T-helper 1 cell treated with Interleukin-12 subunit alpha and Interleukin-12 subunit beta and Interleukin-4 antibody, amounts not matched to agents 30 μg/mL and 1 μg/mL, for 36 hours (primary cell): ENCODE data around the gene CLIC6.

Experiments used
- H3K27ac Mint-ChIP-seq: one replicate; pipeline ENCODE4 v1.8.0; 2021; ENCODE audit warnings: mild to moderate bottlenecking, mixed read lengths
- H3K27me3 Mint-ChIP-seq: one replicate; pipeline ENCODE4 v1.8.0; 2021; ENCODE audit warnings: low read depth, mixed read lengths
- H3K36me3 Mint-ChIP-seq: one replicate; pipeline ENCODE4 v1.8.0; 2021; ENCODE audit warnings: low read depth, mixed read lengths
- H3K4me1 Mint-ChIP-seq: one replicate; pipeline ENCODE4 v1.8.0; 2021; ENCODE audit warnings: low read depth, mixed read lengths
- H3K4me3 Mint-ChIP-seq: one replicate; pipeline ENCODE4 v1.8.0; 2021; ENCODE audit warnings: mild to moderate bottlenecking, moderate library complexity, mixed read lengths
- H3K9me3 Mint-ChIP-seq: one replicate; pipeline ENCODE4 v1.8.0; 2021; ENCODE audit warnings: mixed read lengths

The CLIC6 gene

GRCh38 chr21:34692458-34693020 lies 23.7 kb downstream of the CLIC6 start:
- Mint-ChIP-seq H3K4me3 (no peak overlapping the region), H3K9me3 (peaks cover 4% of the 10 kb centered on the region), H3K4me1 (peaks cover 11% of the 10 kb centered on the region), H3K36me3 (peaks cover 2% of the 10 kb centered on the region), H3K27ac (no peak overlapping the region), H3K27me3 (peaks cover 49% of the 10 kb centered on the region)

- Mint-ChIP-seq H3K36me3 (peaks cover 2% of the 10 kb centered on the region), H3K27me3 (peaks cover 46% of the 10 kb centered on the region), H3K4me1 (peaks cover 11% of the 10 kb centered on the region), H3K9me3 (peaks cover 4% of the 10 kb centered on the region), H3K27ac (no peak overlapping the region), H3K4me3 (no peak overlapping the region)
Measured at GRCh38 chr21:34693192-34693810, 24.5 kb downstream of the CLIC6 start.

- Mint-ChIP-seq H3K27ac (no peak overlapping the region), H3K4me3 (no peak overlapping the region), H3K36me3 (peaks cover 2% of the 10 kb centered on the region), H3K4me1 (peaks cover 11% of the 10 kb centered on the region), H3K9me3 (peaks cover 4% of the 10 kb centered on the region), H3K27me3 (peaks cover 28% of the 10 kb centered on the region)
Measured at GRCh38 chr21:34695434-34695833, 26.6 kb downstream of the CLIC6 start.

DNA sequence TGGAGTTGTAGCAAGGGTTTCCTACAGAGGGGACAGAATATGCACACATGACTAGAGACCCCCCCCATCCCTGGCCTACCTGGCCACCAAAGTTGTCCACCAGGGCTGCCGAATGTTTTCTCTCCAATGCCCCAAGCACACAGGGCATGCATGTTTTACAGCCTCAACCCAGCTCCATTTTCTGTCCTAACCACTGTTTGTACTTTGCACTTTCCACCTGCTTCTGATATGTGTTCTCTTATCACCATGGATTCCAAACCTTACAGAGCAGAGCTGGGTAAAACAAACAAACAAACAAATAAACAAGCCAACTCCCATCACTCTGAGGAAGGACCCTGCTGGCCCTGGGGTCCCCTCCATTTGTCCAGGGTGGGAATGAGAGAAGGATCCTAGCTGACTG lies 27.3 kb downstream of the CLIC6 start:
- Mint-ChIP-seq H3K9me3 (peaks cover 4% of the 10 kb centered on the region), H3K4me3 (no peak overlapping the region), H3K36me3 (peaks cover 2% of the 10 kb centered on the region), H3K27me3 (peaks cover 31% of the 10 kb centered on the region), H3K4me1 (peaks cover 11% of the 10 kb centered on the region), H3K27ac (no peak overlapping the region)

DNA sequence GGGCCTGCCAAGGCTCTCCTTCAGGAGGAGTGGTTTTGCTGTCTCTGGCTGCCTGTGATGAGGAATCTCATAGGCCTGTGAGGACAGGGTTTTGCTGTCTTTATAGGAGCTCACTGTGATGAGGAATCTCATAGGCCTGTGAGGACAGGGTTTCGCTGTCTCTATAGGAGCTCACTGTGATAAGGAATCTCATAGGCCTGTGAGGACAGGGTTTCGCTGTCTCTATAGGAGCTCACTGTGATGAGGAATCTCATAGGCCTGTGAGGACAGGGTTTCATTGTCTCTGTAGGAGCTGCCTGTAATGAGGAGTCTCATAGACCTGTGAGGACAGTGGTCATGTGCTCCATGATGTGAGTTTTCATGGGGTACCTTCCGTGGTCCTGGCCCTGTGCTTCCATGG lies 29.0 kb downstream of the CLIC6 start:
- peaks cover 11% of the 10 kb centered on the region for H3K4me1 Mint-ChIP-seq
- peaks cover 2% of the 10 kb centered on the region for H3K36me3 Mint-ChIP-seq
- H3K27ac Mint-ChIP-seq, result no peak overlapping the region
- H3K9me3 Mint-ChIP-seq, result peaks cover 4% of the 10 kb centered on the region
- no peak overlapping the region for H3K4me3 Mint-ChIP-seq
- peaks cover 17% of the 10 kb centered on the region for H3K27me3 Mint-ChIP-seq

GRCh38 chr21:34698270-34699015 lies 29.6 kb downstream of the CLIC6 start:
- no peak overlapping the region for H3K4me3 Mint-ChIP-seq
- H3K36me3 Mint-ChIP-seq, result peaks cover 2% of the 10 kb centered on the region
- peaks cover 9% of the 10 kb centered on the region for H3K4me1 Mint-ChIP-seq
- H3K27ac Mint-ChIP-seq, result no peak overlapping the region
- H3K9me3 Mint-ChIP-seq, result peaks cover 4% of the 10 kb centered on the region
- H3K27me3 Mint-ChIP-seq, result peaks cover 11% of the 10 kb centered on the region

GRCh38 chr21:34700605-34701004 lies 31.8 kb downstream of the CLIC6 start:
- H3K4me3 Mint-ChIP-seq, result no peak overlapping the region
- H3K27me3 Mint-ChIP-seq, result peaks cover 13% of the 10 kb centered on the region
- H3K4me1 Mint-ChIP-seq, result peaks cover 3% of the 10 kb centered on the region
- H3K9me3 Mint-ChIP-seq, result no peaks in the 10 kb centered on the region
- no peaks in the 10 kb centered on the region for H3K36me3 Mint-ChIP-seq
- H3K27ac Mint-ChIP-seq, result no peak overlapping the region

DNA sequence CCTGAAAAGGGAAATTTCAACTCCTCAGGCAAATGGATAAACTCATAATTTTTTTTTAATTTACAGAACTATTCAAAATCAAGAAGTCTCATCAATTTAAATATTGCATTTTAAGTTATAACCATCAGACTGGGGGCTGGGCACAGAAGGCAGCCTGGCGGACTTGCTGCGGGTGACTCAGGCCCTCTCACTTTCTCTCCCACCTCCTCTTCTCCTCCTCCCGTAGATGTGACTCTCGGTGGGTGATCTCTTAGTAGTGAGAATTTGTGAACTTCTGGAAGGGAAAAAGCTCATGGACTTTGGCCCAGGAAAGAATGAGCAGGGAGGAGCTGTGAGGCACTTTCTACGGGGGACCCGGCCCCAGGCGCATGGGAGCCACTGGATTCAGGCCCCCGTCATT lies 32.9 kb downstream of the CLIC6 start:
- Mint-ChIP-seq H3K4me3 (no peak overlapping the region), H3K36me3 (no peaks in the 10 kb centered on the region), H3K4me1 (peaks cover 4% of the 10 kb centered on the region), H3K27me3 (peaks cover 13% of the 10 kb centered on the region), H3K27ac (no peak overlapping the region), H3K9me3 (no peaks in the 10 kb centered on the region)

GRCh38 chr21:34702341-34703170 lies 33.8 kb downstream of the CLIC6 start:
- Mint-ChIP-seq H3K4me3 (no peak overlapping the region), H3K4me1 (peaks cover 10% of the 10 kb centered on the region), H3K36me3 (no peaks in the 10 kb centered on the region), H3K27ac (no peak overlapping the region), H3K27me3 (peaks cover 13% of the 10 kb centered on the region), H3K9me3 (no peaks in the 10 kb centered on the region)

- Mint-ChIP-seq H3K9me3 (no peaks in the 10 kb centered on the region), H3K36me3 (no peaks in the 10 kb centered on the region), H3K27ac (no peak overlapping the region), H3K4me1 (peaks cover 17% of the 10 kb centered on the region), H3K27me3 (peaks cover 16% of the 10 kb centered on the region), H3K4me3 (no peak overlapping the region)
Measured at GRCh38 chr21:34703571-34703970, 34.8 kb downstream of the CLIC6 start.

DNA sequence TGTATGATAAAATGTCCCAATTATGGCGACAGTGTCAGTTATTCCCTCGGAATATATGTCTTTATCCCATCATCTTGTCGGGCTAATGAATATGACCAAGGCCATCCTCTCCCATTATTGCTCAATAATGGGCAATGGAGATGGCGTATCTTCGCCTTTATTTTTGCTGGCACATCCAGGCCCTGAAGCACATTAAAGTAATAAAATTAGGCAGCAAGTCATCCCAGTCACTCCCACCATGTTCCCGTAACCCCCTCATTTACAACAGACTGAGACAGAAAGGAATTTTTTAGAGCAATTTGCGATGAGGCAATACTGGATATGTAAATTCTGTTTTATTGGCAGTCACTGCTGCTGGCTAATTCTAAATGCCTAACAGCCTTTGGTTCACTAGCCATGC lies 35.3 kb downstream of the CLIC6 start:
- no peaks in the 10 kb centered on the region for H3K9me3 Mint-ChIP-seq
- no peaks in the 10 kb centered on the region for H3K36me3 Mint-ChIP-seq
- no peak overlapping the region for H3K27ac Mint-ChIP-seq
- H3K27me3 Mint-ChIP-seq, result peaks cover 16% of the 10 kb centered on the region
- H3K4me3 Mint-ChIP-seq, result no peak overlapping the region
- H3K4me1 Mint-ChIP-seq, result peaks cover 17% of the 10 kb centered on the region

- H3K4me3 Mint-ChIP-seq, result no peak overlapping the region
- H3K9me3 Mint-ChIP-seq, result no peaks in the 10 kb centered on the region
- peaks cover 16% of the 10 kb centered on the region for H3K27me3 Mint-ChIP-seq
- no peak overlapping the region for H3K27ac Mint-ChIP-seq
- H3K4me1 Mint-ChIP-seq, result peaks cover 17% of the 10 kb centered on the region
- no peaks in the 10 kb centered on the region for H3K36me3 Mint-ChIP-seq
Measured at GRCh38 chr21:34705011-34705410, 36.2 kb downstream of the CLIC6 start.

GRCh38 chr21:34706337-34706736 lies 37.5 kb downstream of the CLIC6 start:
- peaks cover 10% of the 10 kb centered on the region for H3K27me3 Mint-ChIP-seq
- no peaks in the 10 kb centered on the region for H3K9me3 Mint-ChIP-seq
- peaks cover 17% of the 10 kb centered on the region for H3K4me1 Mint-ChIP-seq

GRCh38 chr21:34707876-34708325 lies 39.1 kb downstream of the CLIC6 start:
- Mint-ChIP-seq H3K4me3 (peak overlapping the region; percentile 36), H3K36me3 (no peaks in the 10 kb centered on the region), H3K4me1 (peaks cover 17% of the 10 kb centered on the region), H3K27ac (peak overlapping the region; percentile 45), H3K27me3 (peaks cover 10% of the 10 kb centered on the region), H3K9me3 (no peaks in the 10 kb centered on the region)

More at GRCh38 chr21:34706337-34706736, 37.5 kb downstream of the CLIC6 start:
- H3K4me3 Mint-ChIP-seq, result no peak overlapping the region
- H3K36me3 Mint-ChIP-seq, result no peaks in the 10 kb centered on the region
- no peak overlapping the region for H3K27ac Mint-ChIP-seq
